Measurements from ENCODE around the gene OR1M1. TPM values are rescaled to one million over a fixed set of nuclear protein-coding genes. Genes with fewer than 3 reads are reported as not detected.
"Not testable (repeated sequence)": the region's sequence is repeated elsewhere in the genome, so short reads cannot be mapped to it uniquely, and the experiment has no call there.

OR1M1 gene
- total RNA-seq, 2 donors from 2014 or later: not detected

DNA sequence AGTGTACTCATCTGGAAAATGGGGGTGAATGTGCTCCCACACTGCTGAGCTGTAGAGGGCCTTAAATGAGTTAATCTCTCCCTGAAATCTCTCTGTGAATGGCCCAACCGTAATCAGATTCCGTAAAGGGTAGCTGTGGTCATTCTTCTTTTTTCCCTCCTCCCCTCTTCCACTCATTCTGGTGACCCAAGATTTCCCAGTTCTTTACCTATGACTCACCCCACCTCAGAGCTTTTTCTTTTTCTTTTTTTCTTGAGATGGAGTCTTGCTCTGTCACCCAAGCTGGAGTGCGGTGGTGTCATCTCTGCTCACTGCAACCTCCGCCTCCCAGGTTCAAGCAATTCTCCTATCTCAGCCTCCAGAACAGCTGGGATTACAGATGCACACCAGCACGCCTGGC lies 43.3 kb upstream of the OR1M1 start:
- intact Hi-C loops (cut with DNase I): no loop called here
- no peak overlapping the region for H3K27ac ChIP-seq

DNA sequence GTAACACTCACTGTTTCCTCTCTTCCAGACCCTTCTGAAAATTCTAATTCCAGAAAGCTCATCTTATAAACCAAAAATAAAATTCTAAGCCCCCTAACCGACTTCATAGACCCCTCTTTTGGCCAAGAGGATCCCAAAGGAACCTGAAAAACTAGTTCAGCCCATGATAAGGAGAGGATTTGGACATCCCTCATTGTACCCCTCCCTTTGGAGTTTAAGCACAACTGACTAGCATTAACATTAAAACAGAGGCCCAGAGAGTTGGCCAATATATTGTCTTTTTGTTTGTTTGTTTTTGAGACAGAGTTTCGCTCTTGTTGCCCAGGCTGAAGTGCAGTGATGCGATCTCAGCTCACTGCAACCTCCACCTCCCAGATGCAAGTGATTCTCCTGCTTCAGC lies 42.4 kb upstream of the OR1M1 start:
- Histone ChIP-seq H3K9ac (ENCODE audit: low read depth in 2 of 2, low read length in 2 of 2) (no peak overlapping the region), H3K4me1 (no peaks in the 10 kb centered on the region), H3K4me3 (no peak overlapping the region), H3K27me3 (no peaks in the 10 kb centered on the region), H3K27ac (no peak overlapping the region), H3K9me3 (no peaks in the 10 kb centered on the region), H3K36me3 (no peaks in the 10 kb centered on the region)
- TF ChIP-seq, protein P1, sequence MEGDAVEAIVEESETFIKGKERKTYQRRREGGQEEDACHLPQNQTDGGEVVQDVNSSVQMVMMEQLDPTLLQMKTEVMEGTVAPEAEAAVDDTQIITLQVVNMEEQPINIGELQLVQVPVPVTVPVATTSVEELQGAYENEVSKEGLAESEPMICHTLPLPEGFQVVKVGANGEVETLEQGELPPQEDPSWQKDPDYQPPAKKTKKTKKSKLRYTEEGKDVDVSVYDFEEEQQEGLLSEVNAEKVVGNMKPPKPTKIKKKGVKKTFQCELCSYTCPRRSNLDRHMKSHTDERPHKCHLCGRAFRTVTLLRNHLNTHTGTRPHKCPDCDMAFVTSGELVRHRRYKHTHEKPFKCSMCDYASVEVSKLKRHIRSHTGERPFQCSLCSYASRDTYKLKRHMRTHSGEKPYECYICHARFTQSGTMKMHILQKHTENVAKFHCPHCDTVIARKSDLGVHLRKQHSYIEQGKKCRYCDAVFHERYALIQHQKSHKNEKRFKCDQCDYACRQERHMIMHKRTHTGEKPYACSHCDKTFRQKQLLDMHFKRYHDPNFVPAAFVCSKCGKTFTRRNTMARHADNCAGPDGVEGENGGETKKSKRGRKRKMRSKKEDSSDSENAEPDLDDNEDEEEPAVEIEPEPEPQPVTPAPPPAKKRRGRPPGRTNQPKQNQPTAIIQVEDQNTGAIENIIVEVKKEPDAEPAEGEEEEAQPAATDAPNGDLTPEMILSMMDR (IDR thresholded peaks at IDR 0.05): no peak
- DNase-seq: no peak
- intact Hi-C loops (cut with DNase I): no loop called here

More for the DNA sequence above, 43.3 kb upstream of the OR1M1 start:
- Histone ChIP-seq H3K4me3 (no peak overlapping the region), H3K9ac (ENCODE audit: low read depth in 2 of 2, low read length in 2 of 2) (no peak overlapping the region), H3K36me3 (no peaks in the 10 kb centered on the region), H3K27me3 (no peaks in the 10 kb centered on the region), H3K9me3 (no peaks in the 10 kb centered on the region), H3K4me1 (no peaks in the 10 kb centered on the region)
- TF ChIP-seq, protein P1 (IDR thresholded peaks at IDR 0.05): no peak
- no peak for DNase-seq

DNA sequence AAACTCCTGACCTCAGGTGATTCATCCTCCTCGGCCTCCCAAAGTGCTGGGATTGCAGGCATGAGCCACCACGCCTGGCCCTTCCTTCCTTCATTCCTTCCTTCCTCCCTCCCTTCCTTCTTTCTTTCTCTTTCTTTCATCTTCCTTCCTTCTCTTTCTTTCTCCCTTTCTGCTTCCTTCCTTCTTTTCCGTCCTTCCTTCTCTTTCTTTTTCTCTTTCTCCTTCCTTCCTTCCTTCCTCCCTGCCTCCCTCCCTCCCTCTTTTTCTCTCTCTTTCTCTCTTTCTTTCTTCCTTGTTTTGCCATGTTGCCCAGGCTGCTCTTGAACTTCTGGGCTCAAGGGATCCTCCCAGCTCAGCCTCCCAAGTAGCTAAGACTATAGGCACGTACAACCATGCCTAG lies 40.2 kb upstream of the OR1M1 start:
- H3K4me1 ChIP-seq: no peaks in the 10 kb centered on the region
- no peaks in the 10 kb centered on the region for H3K36me3 ChIP-seq
- H3K9me3 ChIP-seq: no peaks in the 10 kb centered on the region
- no peaks in the 10 kb centered on the region for H3K27me3 ChIP-seq
- H3K27ac ChIP-seq: no peak overlapping the region
- no peak overlapping the region for H3K4me3 ChIP-seq
- TF ChIP-seq, protein P1 (IDR thresholded peaks at IDR 0.05): no peak
- H3K9ac ChIP-seq (ENCODE audit: low read depth in 2 of 2, low read length in 2 of 2): no peak overlapping the region
- intact Hi-C loops (cut with DNase I): no loop called here
- DNase-seq: no peak

DNA sequence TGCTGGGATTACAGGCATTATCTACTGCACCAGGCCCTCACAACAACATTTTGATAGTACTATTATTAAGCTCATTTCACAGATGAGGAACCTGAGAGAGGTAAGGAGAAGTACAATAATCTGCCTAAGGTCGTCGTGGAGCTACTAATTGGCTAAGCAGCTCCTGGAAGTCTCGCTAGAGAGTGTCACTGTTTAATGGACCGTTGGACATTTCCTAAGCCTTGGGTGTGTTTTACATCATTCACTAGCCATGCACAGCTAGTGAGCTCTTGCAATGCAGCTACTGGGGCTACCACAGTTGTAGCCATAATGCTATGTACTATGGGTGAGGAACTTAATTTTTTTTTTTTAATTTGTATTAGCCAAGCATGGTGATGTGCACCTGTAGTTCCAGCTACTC lies 34.0 kb upstream of the OR1M1 start:
- Histone ChIP-seq H3K27me3 (no peaks in the 10 kb centered on the region), H3K4me3 (no peak overlapping the region), H3K36me3 (no peaks in the 10 kb centered on the region), H3K27ac (no peak overlapping the region), H3K4me1 (no peaks in the 10 kb centered on the region), H3K9ac (ENCODE audit: low read depth in 2 of 2, low read length in 2 of 2) (no peak overlapping the region), H3K9me3 (no peaks in the 10 kb centered on the region)
- intact Hi-C loops (cut with DNase I): no loop called here
- TF ChIP-seq, protein P1 (IDR thresholded peaks at IDR 0.05): no peak
- no peak for DNase-seq

DNA sequence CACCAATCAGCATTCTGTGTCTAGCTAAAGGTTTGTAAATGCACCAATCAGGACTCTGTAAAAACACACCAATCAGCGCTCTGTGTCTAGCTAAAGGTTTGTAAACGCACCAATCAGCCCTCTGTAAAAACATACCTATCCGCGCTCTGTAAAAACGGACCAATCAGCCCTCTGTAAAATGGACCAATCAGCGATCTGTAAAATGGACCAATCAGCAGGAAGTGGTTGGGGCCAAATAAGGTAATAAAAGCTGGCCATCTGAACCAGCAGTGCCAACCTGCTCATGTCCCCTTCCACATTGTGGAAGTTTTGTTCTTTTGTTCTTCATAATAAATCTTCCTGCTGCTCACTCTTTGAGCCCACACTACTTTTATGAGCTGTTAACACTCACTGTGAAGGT lies 33.2 kb upstream of the OR1M1 start:
- H3K4me1 ChIP-seq; DNase-seq; H3K4me3 ChIP-seq; H3K27me3 ChIP-seq; H3K9ac ChIP-seq (ENCODE audit: low read depth in 2 of 2, low read length in 2 of 2); intact Hi-C loops (cut with DNase I); H3K27ac ChIP-seq; H3K9me3 ChIP-seq; H3K36me3 ChIP-seq: not testable (repeated sequence)

DNA sequence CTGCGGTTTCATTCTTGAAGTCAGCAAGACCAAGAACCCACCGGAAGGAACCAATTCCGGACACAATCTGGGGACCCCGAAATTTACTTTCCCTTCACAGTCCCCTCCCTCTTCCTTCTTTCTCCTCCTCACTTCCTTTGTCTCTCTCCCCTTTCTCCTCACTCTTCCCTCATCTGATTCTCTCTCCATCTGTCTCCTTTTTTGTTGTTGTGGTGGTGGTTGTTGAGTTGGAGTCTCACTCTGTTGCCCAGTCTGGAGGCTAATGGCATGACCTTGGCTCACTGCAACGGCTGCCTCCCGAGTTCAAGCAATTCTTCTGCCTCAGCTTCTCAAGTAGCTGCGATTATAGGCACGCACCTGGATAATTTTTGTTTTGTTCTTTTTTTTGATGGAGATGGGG lies 32.7 kb upstream of the OR1M1 start:
- no peaks in the 10 kb centered on the region for H3K4me1 ChIP-seq
- no peak overlapping the region for H3K9ac ChIP-seq (ENCODE audit: low read depth in 2 of 2, low read length in 2 of 2)
- intact Hi-C loops (cut with DNase I): no loop called here
- H3K27me3 ChIP-seq: no peaks in the 10 kb centered on the region
- H3K9me3 ChIP-seq: no peaks in the 10 kb centered on the region
- no peak for DNase-seq
- no peaks in the 10 kb centered on the region for H3K36me3 ChIP-seq
- TF ChIP-seq, protein P1 (IDR thresholded peaks at IDR 0.05): no peak
- no peak overlapping the region for H3K4me3 ChIP-seq
- no peak overlapping the region for H3K27ac ChIP-seq

Measured in colonic mucosa (tissue), 4 donors.